ENCODE measurements around the gene TBC1D22A. TPM values are rescaled to one million over a fixed set of nuclear protein-coding genes. Genes with fewer than 3 reads are reported as not detected.

The TBC1D22A gene
- polyA plus RNA-seq, 1 donor from 2014 or later: 9.3 TPM

- H3K9ac ChIP-seq (ENCODE audit: low read length): no peak overlapping the region
- no peaks in the 10 kb centered on the region for H3K27me3 ChIP-seq (ENCODE audit: insufficient read depth, low read depth, low read length)
- H3F3A ChIP-seq (ENCODE audit: insufficient read depth, low read length, poor library complexity, severe bottlenecking): no peaks in the 10 kb centered on the region
- no peaks in the 10 kb centered on the region for H4K20me1 ChIP-seq (ENCODE audit: insufficient read depth)
- H3K36me3 ChIP-seq (ENCODE audit: insufficient read depth, low read length): no peaks in the 10 kb centered on the region
- H3K27ac ChIP-seq (ENCODE audit: low read length): no peak overlapping the region
- TF ChIP-seq EP300 (conservative IDR thresholded peaks at IDR 0.05; ENCODE audit: poor library complexity, severe bottlenecking) (no peak), TAF1 (IDR thresholded peaks at IDR 0.05; ENCODE audit: low read depth) (no peak), MXI1 (conservative IDR thresholded peaks at IDR 0.05; ENCODE audit: poor library complexity, severe bottlenecking) (no peak), REST (IDR thresholded peaks at IDR 0.05; ENCODE audit: borderline replicate concordance) (no peak), EZH2 (IDR thresholded peaks at IDR 0.05; ENCODE audit: borderline replicate concordance, insufficient read depth, low read length, poor library complexity, severe bottlenecking) (no peak)
- H3K9me3 ChIP-seq (ENCODE audit: low read length): no peaks in the 10 kb centered on the region
- no peak overlapping the region for H3K4me3 ChIP-seq (ENCODE audit: low read length)
- no peaks in the 10 kb centered on the region for H3K9me2 ChIP-seq (ENCODE audit: insufficient read depth, low read length)
- H3K79me2 ChIP-seq (replicated peaks; ENCODE audit: insufficient read depth, low read length): no peaks in the 10 kb centered on the region
- no peak overlapping the region for H2AFZ ChIP-seq (ENCODE audit: low read depth, low read length)
- H3K4me2 ChIP-seq (ENCODE audit: low read length): no peak overlapping the region
These were observed 386.7 kb downstream of the TBC1D22A start for GRCh38 chr22:47148956-47149728.

- no peaks in the 10 kb centered on the region for H3K27me3 ChIP-seq (ENCODE audit: insufficient read depth, low read depth, low read length)
- no peak overlapping the region for H3K9ac ChIP-seq (ENCODE audit: low read length)
- no peak overlapping the region for H2AFZ ChIP-seq (ENCODE audit: low read depth, low read length)
- no peaks in the 10 kb centered on the region for H3K9me2 ChIP-seq (ENCODE audit: insufficient read depth, low read length)
- no peak overlapping the region for H3K4me2 ChIP-seq (ENCODE audit: low read length)
- no peaks in the 10 kb centered on the region for H4K20me1 ChIP-seq (ENCODE audit: insufficient read depth)
- H3F3A ChIP-seq (ENCODE audit: insufficient read depth, low read length, poor library complexity, severe bottlenecking): no peaks in the 10 kb centered on the region
- H3K36me3 ChIP-seq (ENCODE audit: insufficient read depth, low read length): no peaks in the 10 kb centered on the region
- no peak overlapping the region for H3K4me3 ChIP-seq (ENCODE audit: low read length)
- TF ChIP-seq RAD21 (conservative IDR thresholded peaks at IDR 0.05) (no peak), POLR2AphosphoS5 (IDR thresholded peaks at IDR 0.05) (no peak), MXI1 (conservative IDR thresholded peaks at IDR 0.05; ENCODE audit: poor library complexity, severe bottlenecking) (no peak), CTCF (IDR thresholded peaks at IDR 0.05; ENCODE audit: poor library complexity, severe bottlenecking) (no peak)
- H3K27ac ChIP-seq (ENCODE audit: low read length): no peak overlapping the region
- no peaks in the 10 kb centered on the region for H3K79me2 ChIP-seq (replicated peaks; ENCODE audit: insufficient read depth, low read length)
- no peaks in the 10 kb centered on the region for H3K9me3 ChIP-seq (ENCODE audit: low read length)
These were observed 387.5 kb downstream of the TBC1D22A start for GRCh38 chr22:47149976-47150375.
